ENCODE data around the gene RAB35.

The RAB35 gene

GRCh38 chr12:120103371-120103770, 13.2 kb downstream of the RAB35 start:
- DNase-seq (ENCODE audit: low spot score), result no peak

DNA sequence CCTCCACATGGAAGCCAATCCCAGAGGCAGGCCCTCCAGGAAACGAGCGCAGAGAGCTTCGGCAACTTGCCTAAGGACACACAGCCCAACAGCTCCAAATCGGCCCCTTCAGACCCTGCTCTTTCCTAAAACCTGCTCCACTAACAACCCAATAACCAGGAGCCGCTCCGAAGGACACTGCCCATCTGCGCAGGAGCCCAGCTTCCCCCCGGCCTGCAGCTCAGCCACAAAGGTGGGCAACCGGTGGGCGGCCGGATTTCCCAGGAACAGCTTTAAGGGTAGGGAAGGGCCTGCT, 13.6 kb downstream of the RAB35 start:
- no peak for DNase-seq (ENCODE audit: low spot score)

DNA sequence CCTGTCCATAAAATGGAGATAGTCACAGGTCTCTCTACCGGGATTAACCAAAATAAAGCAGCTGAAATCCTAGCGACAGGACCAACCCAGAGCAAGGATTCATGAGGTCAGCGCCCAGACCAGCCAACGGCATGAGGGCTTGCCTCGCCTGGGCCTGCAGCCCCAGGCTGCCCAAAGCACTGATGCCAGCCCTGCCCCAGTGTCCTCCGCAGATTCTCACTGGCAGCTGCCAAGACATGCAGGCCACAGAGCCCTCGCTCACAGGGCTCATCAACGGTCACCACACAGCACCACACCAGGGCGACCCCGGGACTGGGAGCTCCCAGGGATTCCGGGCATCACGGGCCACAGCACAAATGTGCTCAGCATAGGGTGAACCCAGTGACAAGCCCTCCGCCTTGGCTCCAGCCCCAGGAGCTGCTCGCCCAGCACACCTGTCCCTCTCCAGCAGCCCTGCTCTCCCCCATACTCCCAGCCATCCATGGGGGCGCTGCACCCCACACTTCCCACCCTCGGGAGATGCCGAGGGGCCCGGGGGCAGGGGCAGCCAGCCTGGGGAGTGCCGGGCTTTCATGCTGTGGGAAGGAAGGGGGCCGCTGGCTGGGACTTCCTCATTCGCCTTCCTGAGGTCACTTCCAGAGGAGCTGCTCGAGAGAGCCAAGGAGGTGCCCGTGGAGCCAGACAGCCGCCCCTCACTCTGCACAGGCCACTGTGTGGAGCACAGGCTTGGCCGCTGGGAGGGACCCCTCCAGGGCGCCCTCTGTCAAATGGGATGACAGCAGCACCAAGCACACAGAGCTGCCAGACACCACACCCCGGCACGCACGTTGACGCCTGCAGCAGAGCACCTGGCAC, 14.1 kb downstream of the RAB35 start:
- DNase-seq (ENCODE audit: low spot score), result no peak

DNA sequence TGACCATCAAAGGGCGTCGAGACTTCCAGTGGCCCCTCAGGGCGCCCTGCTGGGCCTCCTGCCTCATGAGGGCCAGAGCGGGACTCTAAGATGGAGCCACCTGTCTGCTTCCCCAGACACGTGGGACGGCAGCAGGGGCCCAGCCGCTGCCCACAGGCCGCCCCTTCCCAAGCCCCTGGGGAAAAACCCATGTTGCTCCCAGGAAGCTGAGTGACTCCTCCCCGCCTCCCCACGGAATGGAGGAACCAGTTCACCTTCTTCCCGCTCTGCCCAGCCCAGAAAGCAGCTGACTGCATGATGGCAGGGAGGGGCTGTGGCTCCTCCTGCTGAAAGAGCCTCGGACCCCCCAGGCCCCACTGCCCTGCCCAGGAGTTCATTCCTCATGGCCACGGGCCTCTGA, 14.9 kb downstream of the RAB35 start:
- DNase-seq (ENCODE audit: low spot score), result no peak

DNA sequence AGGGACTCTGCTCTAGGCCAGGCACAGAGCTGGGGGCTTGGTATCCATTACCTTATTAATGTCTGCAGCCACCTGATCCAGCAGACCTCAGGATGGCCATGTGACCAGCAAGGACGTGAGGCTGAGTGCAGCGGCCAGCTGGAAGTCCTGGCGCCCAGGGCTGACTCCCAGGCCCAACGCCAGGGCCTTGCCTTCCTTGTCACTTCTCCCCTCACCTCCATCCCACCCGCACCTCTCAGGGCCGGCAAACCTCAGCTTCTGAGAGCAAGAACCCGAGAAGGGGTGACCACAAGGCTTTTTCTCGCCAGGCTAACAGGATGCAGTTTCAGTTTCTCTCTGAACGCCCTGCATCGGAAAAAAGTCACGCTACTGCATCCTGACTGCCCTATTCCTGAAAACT, 15.4 kb downstream of the RAB35 start:
- DNase-seq (ENCODE audit: low spot score), result no peak

- peak; percentile 82 for DNase-seq (ENCODE audit: low spot score)
Observed at GRCh38 chr12:120100630-120101029, 15.9 kb downstream of the RAB35 start.

DNA sequence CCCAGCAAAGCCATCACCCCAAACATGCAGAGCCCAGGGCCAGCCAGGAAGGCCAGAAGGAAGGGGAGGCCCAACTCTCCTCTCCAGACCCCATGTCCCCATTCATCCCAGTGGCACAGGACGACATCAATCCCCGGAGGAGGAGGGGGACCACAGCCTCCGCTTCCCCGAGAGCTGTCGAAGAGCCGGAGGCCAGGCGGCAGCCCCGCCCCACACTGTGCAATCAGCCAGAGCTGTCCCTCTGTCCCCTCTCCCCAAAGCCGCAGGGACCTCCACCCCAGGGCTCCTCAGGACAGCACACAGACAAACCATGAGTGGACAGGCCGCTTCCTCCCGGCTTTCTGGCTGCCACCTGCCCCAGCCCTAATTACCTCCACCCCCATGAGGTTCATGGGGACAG, 16.8 kb downstream of the RAB35 start:
- no peak for DNase-seq (ENCODE audit: low spot score)

DNA sequence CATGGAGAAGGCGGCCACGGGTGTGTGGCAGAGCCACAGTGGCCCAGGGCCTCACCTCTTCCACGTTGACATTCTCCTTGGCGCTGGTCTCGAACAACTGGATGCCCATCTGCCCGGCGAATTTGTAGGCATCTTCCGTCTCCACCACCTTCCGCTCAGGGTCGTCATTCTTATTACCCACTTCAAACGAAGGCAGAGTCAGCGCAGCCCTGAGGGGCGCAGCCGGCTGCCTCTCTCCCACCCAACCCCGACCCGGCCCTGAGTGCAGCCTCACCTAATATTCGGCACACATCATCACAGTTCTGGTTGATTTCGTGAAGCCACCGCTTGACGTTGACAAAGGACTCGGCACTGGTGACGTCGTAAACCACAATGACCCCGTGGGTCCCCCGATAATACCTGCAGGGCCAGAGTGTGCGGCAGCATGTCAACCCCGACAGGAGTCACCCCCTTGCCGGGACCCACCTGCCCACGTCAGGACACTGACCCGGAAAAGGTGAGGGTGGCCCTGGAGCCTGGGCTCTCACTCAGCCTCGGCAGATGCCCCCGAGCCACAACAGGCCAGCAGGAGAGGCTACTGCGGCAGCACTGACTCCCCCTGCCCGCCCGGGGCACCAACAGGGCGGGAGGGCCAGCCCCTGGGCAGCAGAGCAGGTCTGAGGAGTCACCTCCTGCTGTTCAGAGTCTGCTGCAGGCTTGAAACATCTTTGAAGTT, 17.6 kb downstream of the RAB35 start:
- DNase-seq (ENCODE audit: low spot score), result no peak

GRCh38 chr12:120096671-120097202, 19.8 kb downstream of the RAB35 start:
- DNase-seq (ENCODE audit: low spot score), result no peak

DNA sequence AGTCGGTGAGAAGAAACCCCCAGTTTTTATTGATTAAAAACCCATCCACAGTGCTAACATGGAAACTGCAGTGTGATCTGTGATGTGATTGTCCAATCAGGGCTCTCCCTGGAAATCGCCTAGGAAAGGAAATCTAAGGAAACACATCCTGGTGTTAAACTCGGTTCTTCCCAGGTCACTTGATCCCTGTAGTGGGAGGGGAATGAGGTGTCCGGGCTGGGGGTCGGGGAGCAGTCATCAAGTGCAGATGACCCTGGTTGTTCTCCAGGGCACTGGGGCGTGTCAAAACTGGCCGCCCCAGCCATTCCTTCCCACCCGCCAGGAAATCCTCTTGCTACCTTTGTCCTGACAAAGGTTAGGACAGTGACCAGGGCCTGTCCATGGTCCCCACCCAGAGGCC, 20.8 kb downstream of the RAB35 start:
- DNase-seq (ENCODE audit: low spot score), result no peak

- no peak for DNase-seq (ENCODE audit: low spot score)
Observed at GRCh38 chr12:120095331-120095730, 21.2 kb downstream of the RAB35 start.

- DNase-seq (ENCODE audit: low spot score), result peak; percentile 24
Observed at GRCh38 chr12:120094485-120094884, 22.1 kb downstream of the RAB35 start.

DNA sequence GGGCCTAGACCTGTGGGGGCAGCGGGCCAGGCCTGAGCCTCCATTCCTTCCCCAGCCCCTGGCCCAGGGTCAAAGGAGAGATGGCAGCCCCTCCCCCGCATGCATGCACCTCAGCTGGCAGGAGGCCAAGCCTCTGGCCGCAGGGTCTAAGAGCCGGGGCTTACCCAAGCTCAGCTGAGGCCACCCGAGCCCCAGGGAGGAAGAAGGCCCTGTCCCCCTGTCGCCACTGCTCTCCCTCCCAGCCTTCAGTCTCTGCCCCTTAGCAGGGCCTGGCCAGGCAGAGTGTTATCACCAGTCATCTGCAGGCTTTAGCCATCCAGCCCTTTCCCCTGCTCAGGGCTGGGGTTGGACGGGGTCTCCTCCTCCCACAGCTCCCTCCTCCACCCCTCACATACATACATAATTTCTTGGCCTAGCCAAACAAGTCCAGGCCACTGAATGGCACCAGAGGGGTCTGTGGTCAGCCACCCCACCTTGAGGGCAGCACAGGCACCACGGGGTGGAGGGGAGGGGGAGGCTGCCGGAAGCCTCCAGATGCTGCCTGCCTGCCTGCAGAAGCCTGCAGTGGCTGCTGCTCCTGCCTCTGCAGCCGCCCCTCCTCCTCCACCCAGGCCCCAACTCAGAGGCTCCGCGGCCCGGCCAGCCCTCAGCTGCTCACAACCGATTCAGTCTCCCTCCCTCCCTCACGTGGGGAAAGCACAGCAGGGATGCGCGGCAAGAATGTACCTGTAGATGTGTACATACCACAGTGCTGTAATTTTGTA, 22.8 kb downstream of the RAB35 start:
- no peak for DNase-seq (ENCODE audit: low spot score)

DNA sequence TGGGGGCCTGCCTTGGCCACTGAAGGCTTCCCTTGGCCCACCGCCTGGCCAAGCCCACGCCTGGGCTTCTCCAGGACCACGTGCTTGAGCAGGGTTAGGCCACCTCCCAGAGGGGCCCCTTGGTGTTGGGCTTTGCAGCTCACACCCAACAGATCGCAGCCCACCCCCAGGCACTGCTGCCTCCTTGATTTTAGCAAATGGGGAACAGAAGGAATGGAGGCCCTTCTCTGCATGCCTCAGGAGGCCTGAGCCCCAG, 23.3 kb downstream of the RAB35 start:
- no peak for DNase-seq (ENCODE audit: low spot score)

- no peak for DNase-seq (ENCODE audit: low spot score)
Observed at GRCh38 chr12:120092551-120093335, 23.8 kb downstream of the RAB35 start.

DNA sequence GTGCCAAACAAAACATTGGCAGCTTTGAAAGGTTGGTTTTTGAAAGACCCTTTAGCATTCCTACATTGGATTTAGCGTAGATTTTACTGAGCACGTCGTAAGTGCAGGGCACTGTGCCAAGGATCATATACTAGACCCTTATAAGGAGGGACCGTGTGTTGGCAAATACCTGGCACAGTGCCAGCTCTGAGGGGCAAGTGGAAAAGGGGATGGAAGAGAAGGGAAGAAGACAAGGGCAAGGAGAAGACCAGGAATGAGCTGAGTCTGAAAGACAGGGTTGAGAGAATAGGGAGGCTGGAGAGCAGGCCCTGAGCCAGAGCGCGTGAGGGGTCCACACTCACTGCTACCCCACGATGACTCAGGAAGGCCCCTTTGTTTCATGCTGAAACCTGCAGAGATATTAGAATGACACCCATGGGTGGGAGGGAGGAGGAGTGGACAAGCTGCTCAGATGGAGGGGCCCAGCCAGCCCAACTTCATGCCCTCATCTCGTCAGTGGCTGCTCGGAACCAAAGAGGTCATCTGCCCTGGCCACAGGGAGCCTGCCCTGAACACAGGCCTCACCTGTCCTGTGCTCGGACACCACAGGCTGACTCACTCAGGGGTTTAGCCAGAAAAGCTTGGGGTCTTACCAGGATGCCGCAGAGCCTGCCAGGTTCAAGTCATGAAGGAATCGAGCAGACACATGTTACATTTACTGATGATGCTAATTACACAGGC, 25.0 kb downstream of the RAB35 start:
- DNase-seq (ENCODE audit: low spot score), result no peak

GRCh38 chr12:120090626-120091295, 25.8 kb downstream of the RAB35 start:
- DNase-seq (ENCODE audit: low spot score), result no peak

DNA sequence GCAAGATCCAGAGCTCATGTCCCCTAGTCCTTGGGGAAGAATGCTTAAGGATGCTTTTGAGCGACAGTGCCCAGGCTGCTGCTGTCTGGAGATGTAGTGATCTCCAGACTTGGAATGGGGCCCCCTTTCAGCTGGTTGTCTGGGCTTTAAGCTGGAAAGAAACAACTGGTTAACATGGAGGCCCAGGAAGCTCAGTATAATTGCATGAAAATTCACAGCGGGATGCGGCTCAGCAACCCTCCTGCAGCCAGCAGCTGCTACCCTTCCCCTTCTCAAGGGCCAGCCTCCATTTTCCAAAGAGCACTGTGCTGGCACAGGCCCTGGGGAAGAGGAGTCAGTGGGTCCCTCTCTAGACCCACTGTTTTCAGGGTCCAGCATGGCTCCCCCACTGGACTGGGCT, 26.3 kb downstream of the RAB35 start:
- no peak for DNase-seq (ENCODE audit: low spot score)

DNA sequence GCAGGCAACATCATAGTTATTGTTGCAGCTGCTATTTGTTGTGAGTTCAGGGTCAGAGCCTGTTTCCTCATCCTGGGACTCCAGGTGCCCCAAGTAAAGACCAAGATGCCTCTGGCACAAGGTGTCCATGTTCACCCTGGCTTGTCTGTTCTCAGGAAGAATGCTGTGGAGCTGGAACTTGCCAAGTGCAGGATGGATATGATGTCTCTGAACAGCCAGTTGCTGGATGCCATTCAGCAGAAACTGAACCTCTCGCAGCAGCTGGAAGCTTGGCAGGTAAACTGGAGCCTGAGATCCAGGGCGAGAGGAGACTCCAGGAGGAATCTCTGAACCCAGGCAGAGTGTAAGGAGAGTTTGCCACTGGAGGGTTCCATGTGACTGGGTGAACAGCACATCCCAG, 26.8 kb downstream of the RAB35 start:
- DNase-seq (ENCODE audit: low spot score), result no peak

DNA sequence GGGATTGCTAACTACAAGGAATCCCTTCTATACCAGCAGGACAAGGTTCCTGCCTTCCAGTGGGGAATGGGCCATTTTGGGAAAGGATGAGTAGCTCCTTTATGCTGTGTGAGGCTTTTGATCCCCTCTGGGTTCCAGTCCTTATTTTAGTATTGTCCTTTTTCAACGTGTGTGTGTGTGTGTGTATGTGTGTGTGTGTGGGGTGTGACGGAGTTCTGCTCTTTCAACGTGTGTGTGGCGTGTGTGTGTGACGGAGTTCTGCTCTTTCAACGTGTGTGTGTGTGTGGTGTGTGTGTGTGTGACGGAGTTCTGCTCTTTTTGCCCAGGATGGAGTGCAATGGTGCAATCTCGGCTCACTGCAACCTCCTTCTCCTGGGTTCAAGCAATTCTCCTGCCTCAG, 27.4 kb downstream of the RAB35 start:
- no peak for DNase-seq (ENCODE audit: low spot score)
